SK-N-MC (cell line): ENCODE results near the gene RTN4.
"Not testable (repeated sequence)": the region's sequence is repeated elsewhere in the genome, so short reads cannot be mapped to it uniquely, and the experiment has no call there.

Source experiments
- EZH2 ChIP-seq: fragments of 200-600 bp; sonication (generic); IDR thresholded peaks from one replicate; pipeline ENCODE4 v1.6.1; 2017; ENCODE audit warnings: antibody characterized with exemption
- FOXP2 ChIP-seq: optimal IDR thresholded peaks from 2 replicates; pipeline ENCODE3; 2011; ENCODE audit warnings: mild to moderate bottlenecking, moderate library complexity; ENCODE audit not compliant: insufficient read depth; ENCODE audit errors: extremely low read length, control extremely low read depth
- POLR2AphosphoS5 ChIP-seq: IDR thresholded peaks from 2 replicates; pipeline ENCODE4 v1.6.1; 2012; ENCODE audit warnings: mild to moderate bottlenecking, low read depth, low read length, borderline replicate concordance

GRCh38 chr2:55091681-55092080 is 41.4 kb upstream of the RTN4 start:
- TF ChIP-seq POLR2AphosphoS5, EZH2, FOXP2: not testable (repeated sequence)
